Thymus (tissue), 11 donors: ENCODE data around the gene MBOAT1. TPM values are rescaled to one million over a fixed set of nuclear protein-coding genes. Genes with fewer than 3 reads are reported as not detected.

Experiments used
- DNase-seq, 9 donors: peaks; one replicate each; pipeline ENCODE4 v3.0.0-alpha.2; 2013; ENCODE audit warnings: low spot score in 9 of 9, low read depth in 6 of 9, missing footprints in 1 of 9
- H3K27ac ChIP-seq, 2 donors: one replicate each; pipeline ENCODE4 v1.5.1; 2013; ENCODE audit warnings: control low read depth in 1 of 2, low read depth in 1 of 2, low read length in 1 of 2, mild to moderate bottlenecking in 1 of 2, moderate library complexity in 1 of 2
- H3K27me3 ChIP-seq, 2 donors: one replicate each; pipeline ENCODE4 v1.5.1; 2013; ENCODE audit warnings: low read length in 1 of 2; ENCODE audit not compliant: control insufficient read depth in 2 of 2, insufficient read depth in 1 of 2
- H3K36me3 ChIP-seq, 2 donors: one replicate each; pipeline ENCODE4 v1.5.1; 2013; ENCODE audit warnings: low read length in 1 of 2, mild to moderate bottlenecking in 1 of 2, moderate library complexity in 1 of 2; ENCODE audit not compliant: control insufficient read depth in 2 of 2, insufficient read depth in 2 of 2
- H3K4me1 ChIP-seq, 2 donors: one replicate each; pipeline ENCODE4 v1.5.1; 2013; ENCODE audit warnings: low read length in 2 of 2; ENCODE audit not compliant: control insufficient read depth in 2 of 2, insufficient read depth in 2 of 2
- H3K4me3 ChIP-seq, 2 donors: one replicate each; pipeline ENCODE4 v1.5.1; 2013; ENCODE audit warnings: low read length in 2 of 2, control low read depth in 1 of 2, mild to moderate bottlenecking in 1 of 2
- H3K9me3 ChIP-seq, 2 donors: one replicate each; pipeline ENCODE4 v1.5.1; 2013; ENCODE audit warnings: low read length in 1 of 2, mild to moderate bottlenecking in 1 of 2; ENCODE audit not compliant: control insufficient read depth in 2 of 2, insufficient read depth in 1 of 2
- WGBS: extraction: QIAGEN DNeasy Blood & Tissue Kit; methylation state at CpG from one replicate; pipeline ENCODE4 v1.1.7; 2013; 5-methylcytosine and 5-hydroxymethylcytosine counted together
- polyA plus RNA-seq: library from polyadenylated mRNA; stranded (reverse); fragments of 200-250 nt; gene quantifications from one replicate; pipeline ENCODE4 v1.2.3, GENCODE V29; 2013
- total RNA-seq: library from RNA; stranded (reverse); fragments of 120-200 nt; gene quantifications from one replicate; pipeline ENCODE4 v1.2.4, GENCODE V29; 2013
- donor health status: healthy.

MBOAT1 gene
- total and polyA plus RNA-seq, 2 donors, result 2.3 to 4.7 TPM

GRCh38 chr6:20061952-20062351, 150.3 kb downstream of the MBOAT1 start:
- H3K27ac ChIP-seq, result no peak overlapping the region
- H3K4me3 ChIP-seq, result no peak overlapping the region
- no peaks in the 10 kb centered on the region for H3K9me3 ChIP-seq
- peaks cover 0 to 4% of the 10 kb centered on the region in 2 donors for H3K4me1 ChIP-seq
- peak in 2 of 9 donors; percentile 2 to 6 for DNase-seq
- H3K27me3 ChIP-seq, result no peaks in the 10 kb centered on the region
- WGBS, result 62% methylated on average over 5 of the region's 5 CpGs
- H3K36me3 ChIP-seq, result no peaks in the 10 kb centered on the region

GRCh38 chr6:20060252-20060651, 152.0 kb downstream of the MBOAT1 start:
- H3K9me3 ChIP-seq, result no peaks in the 10 kb centered on the region
- no peak overlapping the region for H3K4me3 ChIP-seq
- H3K27me3 ChIP-seq, result no peaks in the 10 kb centered on the region
- WGBS, result 95% methylated on average over 1 of the region's 1 CpG
- no peak overlapping the region for H3K27ac ChIP-seq
- no peaks in the 10 kb centered on the region for H3K36me3 ChIP-seq
- DNase-seq, result no peak
- peaks cover 0 to 4% of the 10 kb centered on the region in 2 donors for H3K4me1 ChIP-seq

- H3K27ac ChIP-seq, result no peak overlapping the region
- no peaks in the 10 kb centered on the region for H3K9me3 ChIP-seq
- peak in 1 of 9 donors; percentile 1 for DNase-seq
- no peaks in the 10 kb centered on the region for H3K27me3 ChIP-seq
- no peaks in the 10 kb centered on the region for H3K36me3 ChIP-seq
- peaks cover 0 to 4% of the 10 kb centered on the region in 2 donors for H3K4me1 ChIP-seq
- no peak overlapping the region for H3K4me3 ChIP-seq
- WGBS, result 63% methylated on average over 3 of the region's 3 CpGs
These were observed 153.4 kb downstream of the MBOAT1 start for GRCh38 chr6:20058912-20059311.

- WGBS, result 94% methylated on average over 16 of the region's 16 CpGs
- H3K9me3 ChIP-seq, result no peaks in the 10 kb centered on the region
These were observed 154.0 kb downstream of the MBOAT1 start for GRCh38 chr6:20058121-20058905.

GRCh38 chr6:20056350-20056992, 155.8 kb downstream of the MBOAT1 start:
- Histone ChIP-seq H3K9me3 (no peaks in the 10 kb centered on the region), H3K27ac (no peak overlapping the region), H3K36me3 (no peaks in the 10 kb centered on the region), H3K4me1 (peaks cover 0 to 4% of the 10 kb centered on the region in 2 donors), H3K27me3 (no peaks in the 10 kb centered on the region), H3K4me3 (no peak overlapping the region)
- DNase-seq, result peak in 3 of 9 donors; percentile 1 to 38 (median 10)
- WGBS, result 20% methylated on average over 4 of the region's 4 CpGs

More at GRCh38 chr6:20058121-20058905, 154.0 kb downstream of the MBOAT1 start:
- Histone ChIP-seq H3K4me1 (peaks cover 0 to 4% of the 10 kb centered on the region in 2 donors), H3K27ac (no peak overlapping the region), H3K27me3 (no peaks in the 10 kb centered on the region), H3K4me3 (no peak overlapping the region), H3K36me3 (no peaks in the 10 kb centered on the region)
- no peak for DNase-seq

GRCh38 chr6:20055916-20056315, 156.4 kb downstream of the MBOAT1 start:
- Histone ChIP-seq H3K9me3 (no peaks in the 10 kb centered on the region), H3K4me3 (no peak overlapping the region), H3K4me1 (peaks cover 0 to 4% of the 10 kb centered on the region in 2 donors), H3K27me3 (no peaks in the 10 kb centered on the region), H3K36me3 (no peaks in the 10 kb centered on the region), H3K27ac (no peak overlapping the region)
- no peak for DNase-seq
- WGBS, result 96% methylated on average over 7 of the region's 7 CpGs

Other genes starting within 250 kb of the MBOAT1 start
- gene E2F3, start 189.4 kb upstream of the MBOAT1 start, total RNA-seq, result 3.0 TPM
- gene E2F3, start 189.4 kb upstream of the MBOAT1 start, polyA plus RNA-seq, result 8.6 TPM